Prostate gland (tissue), 2 donors: ENCODE measurements around the gene ZNF469. TPM values are rescaled to one million over a fixed set of nuclear protein-coding genes. Genes with fewer than 3 reads are reported as not detected.

Experiments used
- DNase-seq: peaks from one replicate; pipeline ENCODE4 v3.0.0-alpha.2; 2019; ENCODE audit warnings: low spot score
- H3K27ac ChIP-seq, 2 donors: fragments of 200-600 bp; sonication (generic); 2 replicates each; pipeline ENCODE4 v1.5.1; 2017 to 2019
- H3K27me3 ChIP-seq: fragments of 200-600 bp; sonication (generic); replicated peaks from 2 replicates; pipeline ENCODE4 v1.5.1; 2019; ENCODE audit not compliant: insufficient read depth
- H3K36me3 ChIP-seq, 2 donors: fragments of 200-600 bp; sonication (generic); 1 replicate in 1 of 2; 2 replicates in 1 of 2; pipeline versions ENCODE4 v1.5.1 to v1.8.1; 2017 to 2019
- H3K4me1 ChIP-seq: fragments of 200-600 bp; sonication (generic); replicated peaks from 2 replicates; pipeline ENCODE4 v1.5.1; 2019
- H3K4me3 ChIP-seq, 2 donors: fragments of 200-600 bp; sonication (generic); 2 replicates each; pipeline ENCODE4 v1.5.1; 2017 to 2019
- H3K9me3 ChIP-seq: fragments of 200-600 bp; sonication (generic); 2 replicates; pipeline ENCODE4 v1.5.1; 2017
- CTCF ChIP-seq, 4 experiments: fragments of 200-600 bp in 2 of 4; fragments of 450-650 bp in 2 of 4; sonication (generic) in 2 of 4; IDR thresholded peaks; 1 replicate in 3 of 4; 2 replicates in 1 of 4; pipeline ENCODE4 v1.5.1; 2016 to 2019; ENCODE audit warnings: antibody characterized with exemption in 4 of 4, mild to moderate bottlenecking in 2 of 4, moderate library complexity in 2 of 4
- POLR2A ChIP-seq: fragments of 450-650 bp; IDR thresholded peaks from one replicate; pipeline ENCODE4 v1.6.1; 2016; ENCODE audit warnings: antibody characterized with exemption, mild to moderate bottlenecking
- POLR2AphosphoS5 ChIP-seq: sonication (generic); formaldehyde crosslinking; IDR thresholded peaks from one replicate; pipeline ENCODE4 v1.6.1; 2017; ENCODE audit warnings: antibody characterized with exemption
- WGBS: methylation state at CpG from one replicate; pipeline ENCODE4 v1.1.5; 2018; 5-methylcytosine and 5-hydroxymethylcytosine counted together
- intact Hi-C: fragments of 100-400 bp; cut with DNase I; formaldehyde crosslinking; loops from one replicate; pipeline ENCODE4 v1.14.2; 2022
- total RNA-seq, 2 donors: library from RNA; depleted of rRNA; stranded (reverse); fragments of >200 nt; gene quantifications; one replicate each; pipeline ENCODE4 v1.1.0, GENCODE V29; 2016

The ZNF469 gene
- total RNA-seq, 2 donors from 2014 or later: 3.6 to 4.4 TPM

- WGBS: 98% methylated on average over 22 of the region's 22 CpGs
- intact Hi-C loops: no loop called here
- Histone ChIP-seq H3K27ac (no peak overlapping the region), H3K4me1 (no peaks in the 10 kb centered on the region), H3K36me3 (no peaks in the 10 kb centered on the region), H3K27me3 (no peaks in the 10 kb centered on the region), H3K9me3 (no peaks in the 10 kb centered on the region), H3K4me3 (no peak overlapping the region)
- no peak for DNase-seq
- no peak for TF ChIP-seq POLR2A
- TF ChIP-seq CTCF (IDR thresholded peaks at IDR 0.05): no peak
- no peak for TF ChIP-seq POLR2AphosphoS5
Measured at GRCh38 chr16:88374736-88375135, 8.0 kb upstream of the ZNF469 start.

DNA sequence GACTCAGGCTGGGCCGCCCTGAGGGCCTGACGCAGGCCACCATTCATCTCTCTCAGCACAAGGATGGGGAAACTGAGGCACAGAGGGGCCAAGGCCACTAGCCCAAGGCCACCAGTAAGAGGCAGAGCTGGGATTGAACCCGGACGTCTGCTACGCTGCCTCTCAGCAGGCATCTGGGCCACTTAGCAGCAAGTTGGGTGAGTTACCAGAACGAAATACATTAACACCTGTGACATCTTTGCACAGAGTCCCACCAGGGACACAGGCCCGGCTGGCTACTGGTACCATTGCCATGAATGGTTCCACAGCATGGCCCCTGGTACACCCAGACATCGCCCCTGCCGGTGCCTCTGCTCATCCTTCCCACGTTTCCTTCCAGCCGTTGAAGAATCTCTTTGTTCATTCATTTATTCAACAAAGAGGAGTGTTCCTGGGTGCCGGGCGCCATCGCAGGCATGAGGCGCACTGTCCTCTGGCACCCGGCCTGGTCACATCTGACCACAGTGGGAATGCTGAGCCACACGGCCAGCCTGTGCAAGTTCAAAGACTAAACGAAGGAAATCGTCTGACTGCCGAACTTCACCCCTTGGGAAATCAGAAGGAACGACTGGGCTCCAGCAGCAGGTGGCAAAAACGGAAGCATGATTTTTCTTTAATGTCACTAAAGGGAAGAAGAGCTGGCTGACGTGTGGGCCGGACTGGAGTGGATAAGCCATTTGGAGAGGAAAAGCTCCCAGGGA, 7.4 kb upstream of the ZNF469 start:
- no peaks in the 10 kb centered on the region for H3K36me3 ChIP-seq
- no peak overlapping the region for H3K4me3 ChIP-seq
- no peaks in the 10 kb centered on the region for H3K4me1 ChIP-seq
- DNase-seq: no peak
- no peaks in the 10 kb centered on the region for H3K27me3 ChIP-seq
- no peaks in the 10 kb centered on the region for H3K9me3 ChIP-seq
- H3K27ac ChIP-seq: no peak overlapping the region
- WGBS: 77% methylated on average over 24 of the region's 24 CpGs
- TF ChIP-seq POLR2AphosphoS5 (no peak), POLR2A (no peak), CTCF (IDR thresholded peaks at IDR 0.05) (no peak)
- intact Hi-C loops: no loop called here

DNA sequence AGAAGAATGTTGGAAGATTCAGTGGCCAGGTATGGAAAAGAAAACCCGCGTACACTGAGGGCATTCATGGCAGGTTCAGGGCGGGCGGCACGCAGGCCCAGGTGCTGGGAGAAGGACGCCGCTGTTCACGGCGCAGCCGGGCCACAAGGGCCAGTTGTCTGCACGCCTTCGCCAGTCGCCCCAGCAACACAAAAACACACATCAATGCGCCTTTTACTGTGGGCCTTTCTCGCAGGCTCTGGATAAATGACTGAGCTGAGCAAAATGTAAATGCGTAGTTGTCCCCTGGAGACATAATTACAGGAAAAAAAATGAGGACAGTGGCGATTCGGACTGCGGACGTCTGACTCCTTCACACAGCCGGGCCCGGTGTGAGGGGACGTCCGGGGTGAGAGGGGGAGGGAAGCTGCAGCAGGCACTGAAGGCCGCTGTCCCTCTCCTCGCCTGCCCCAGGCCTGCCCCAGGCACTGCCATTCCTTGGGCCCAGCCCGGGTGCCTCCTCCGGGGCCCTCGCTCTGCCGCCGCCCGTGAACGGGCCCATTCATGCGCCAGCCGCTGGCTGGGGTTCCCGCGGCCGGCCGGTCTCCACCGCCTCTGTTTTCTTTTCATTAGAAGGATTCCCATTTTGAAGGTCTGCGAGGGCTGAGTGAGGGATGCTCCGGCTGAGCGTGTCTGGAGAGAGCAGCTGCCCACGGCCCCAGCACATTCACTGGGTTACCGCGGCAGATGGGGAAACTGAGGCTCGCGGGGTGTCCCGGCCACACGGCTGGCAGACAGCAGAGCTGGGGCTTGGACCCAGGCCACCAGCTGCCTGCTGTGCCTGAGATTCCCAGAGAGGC, 6.5 kb upstream of the ZNF469 start:
- Histone ChIP-seq H3K9me3 (no peaks in the 10 kb centered on the region), H3K4me1 (no peaks in the 10 kb centered on the region), H3K27me3 (no peaks in the 10 kb centered on the region), H3K36me3 (no peaks in the 10 kb centered on the region), H3K4me3 (no peak overlapping the region), H3K27ac (no peak overlapping the region)
- WGBS: 66% methylated on average over 50 of the region's 50 CpGs
- DNase-seq: no peak
- intact Hi-C loops: no loop called here
- TF ChIP-seq POLR2A (no peak), POLR2AphosphoS5 (no peak), CTCF (IDR thresholded peaks at IDR 0.05) (no peak)

DNA sequence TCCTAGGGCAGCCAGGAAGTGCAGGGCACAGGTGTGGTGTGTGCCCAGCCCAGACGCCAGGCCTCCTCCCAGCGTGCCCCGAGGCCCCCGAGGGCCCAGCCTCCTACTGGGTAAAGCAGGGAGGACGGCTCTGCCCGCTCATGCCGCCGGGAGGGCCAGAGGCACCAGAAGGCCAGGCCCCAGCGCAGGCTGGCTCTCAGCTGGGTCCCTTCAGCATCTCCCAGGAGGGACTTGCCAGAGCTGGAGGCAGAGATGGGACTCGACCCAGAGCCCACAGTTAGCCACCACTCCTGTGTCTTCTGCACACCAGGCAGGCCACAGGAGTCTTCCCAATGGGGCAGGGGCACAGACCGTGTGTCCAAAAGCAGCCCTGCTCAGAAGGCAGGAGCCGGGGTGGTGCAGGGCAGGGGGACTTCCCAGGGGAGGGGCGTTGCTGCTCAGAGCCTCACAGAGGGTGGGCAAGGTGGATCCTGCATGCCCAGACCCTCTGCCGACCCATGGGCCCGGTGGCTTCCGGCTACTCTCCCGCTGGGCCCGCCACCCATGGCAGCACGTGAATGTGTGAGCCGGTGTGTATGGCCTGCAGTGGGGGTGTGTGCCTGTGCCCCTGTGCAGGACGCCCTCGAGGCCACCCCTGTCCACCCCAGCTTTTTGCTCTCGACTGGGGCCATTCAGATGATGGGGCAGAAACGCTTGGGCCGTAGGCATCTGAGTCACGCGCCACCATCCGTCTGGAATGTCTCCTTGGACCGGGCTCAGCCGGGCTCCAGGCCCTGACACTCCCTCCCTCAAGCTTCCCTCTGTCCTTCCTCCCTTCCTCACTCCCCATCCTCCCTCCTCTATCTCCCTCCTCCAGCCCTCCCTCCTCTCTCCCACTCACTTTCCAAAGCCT, 5.7 kb upstream of the ZNF469 start:
- 72% methylated on average over 28 of the region's 30 CpGs for WGBS
- intact Hi-C loops: no loop called here
- no peak overlapping the region for H3K4me3 ChIP-seq
- no peak overlapping the region for H3K27ac ChIP-seq
- H3K9me3 ChIP-seq: no peaks in the 10 kb centered on the region
- TF ChIP-seq CTCF (IDR thresholded peaks at IDR 0.05) (no peak), POLR2A (no peak), POLR2AphosphoS5 (no peak)
- H3K4me1 ChIP-seq: no peaks in the 10 kb centered on the region
- no peak for DNase-seq
- H3K36me3 ChIP-seq: no peaks in the 10 kb centered on the region
- no peaks in the 10 kb centered on the region for H3K27me3 ChIP-seq
